NB4 (cell line): Measurements from ENCODE around the gene ATOSB.

Source experiments
- CTCF ChIP-seq: IDR thresholded peaks from one replicate; pipeline ENCODE4 v1.5.1; 2012; ENCODE audit warnings: low read depth, low read length
- MYC ChIP-seq: IDR thresholded peaks from 2 replicates; pipeline ENCODE4 v1.6.1; 2011; ENCODE audit warnings: low read depth, low read length
- POLR2A ChIP-seq: IDR thresholded peaks from 2 replicates; pipeline ENCODE4 v1.6.1; 2011; ENCODE audit warnings: mild to moderate bottlenecking; ENCODE audit not compliant: insufficient read length; ENCODE audit errors: extremely low read depth
- TF ChIP-seq, protein P1 (sequence below): IDR thresholded peaks from 2 replicates; pipeline ENCODE4 v1.6.1; 2011; ENCODE audit warnings: low read depth, low read length

DNA sequence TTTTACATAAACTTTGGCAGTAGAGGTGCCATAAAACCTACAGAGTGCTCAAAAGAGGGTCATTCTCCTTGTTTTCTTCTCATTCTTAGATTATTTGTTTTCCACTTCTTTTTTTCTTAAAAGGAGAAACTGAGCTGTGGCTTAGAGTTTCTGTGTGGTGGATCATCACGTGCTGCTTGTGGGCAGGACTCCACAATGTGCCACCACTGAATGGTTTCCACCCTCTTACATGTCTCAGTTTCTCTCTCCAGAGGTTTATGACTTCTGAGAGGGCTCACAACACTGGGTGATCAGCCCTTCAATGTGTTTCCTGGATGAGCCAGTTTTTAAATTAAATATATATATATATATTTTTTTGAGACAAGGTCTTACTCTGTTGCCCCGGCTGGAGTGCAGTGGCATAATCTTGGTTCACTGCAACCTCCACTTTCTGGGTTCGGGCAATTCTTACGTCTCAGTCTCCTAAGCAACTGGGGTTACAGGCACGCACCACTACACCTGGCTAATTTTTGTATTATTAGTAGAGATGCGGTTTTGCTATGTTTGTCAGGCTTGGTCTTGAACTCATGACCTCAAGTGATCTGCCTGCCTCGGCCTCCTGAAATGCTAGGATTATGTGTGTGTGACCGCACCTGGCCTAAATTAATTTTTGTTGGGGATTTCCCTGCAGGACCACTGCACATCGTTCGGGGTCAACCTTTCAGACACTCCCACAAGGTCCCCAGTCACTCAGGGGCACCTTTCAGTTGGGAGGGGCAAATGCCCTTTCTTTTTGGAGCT is 43.0 kb upstream of the ATOSB start:
- TF ChIP-seq CTCF (no peak), MYC (no peak), POLR2A (no peak)
- TF ChIP-seq, protein P1, sequence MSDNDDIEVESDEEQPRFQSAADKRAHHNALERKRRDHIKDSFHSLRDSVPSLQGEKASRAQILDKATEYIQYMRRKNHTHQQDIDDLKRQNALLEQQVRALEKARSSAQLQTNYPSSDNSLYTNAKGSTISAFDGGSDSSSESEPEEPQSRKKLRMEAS = no peak; the same call in 1 of the 2 replicates
